ENCODE data around the gene NEK1. TPM values are rescaled to one million over a fixed set of nuclear protein-coding genes. Genes with fewer than 3 reads are reported as not detected.
"Not testable (repeated sequence)": the region's sequence is repeated elsewhere in the genome, so short reads cannot be mapped to it uniquely, and the experiment has no call there.

Gene NEK1
- total RNA-seq, 1 experiment from 2014 or later, result 4.4 TPM

- no peaks in the 10 kb centered on the region for H3K27me3 ChIP-seq (replicated peaks)
- H3K9me3 ChIP-seq (replicated peaks), result no peaks in the 10 kb centered on the region
- H3K4me1 ChIP-seq (replicated peaks), result peaks cover 10% of the 10 kb centered on the region
- peaks cover 4% of the 10 kb centered on the region; the same call in 1 of the 2 replicates for H3K36me3 ChIP-seq
- no peak overlapping the region for H3K4me3 ChIP-seq
- no peak overlapping the region for H3K27ac ChIP-seq
- DNase-seq (ENCODE audit: low read depth in 1 of 2, low spot score in 2 of 2), result no peak
These were observed 123.1 kb downstream of the NEK1 start for GRCh38 chr4:169489306-169489705.

- no peak overlapping the region for H3K4me3 ChIP-seq
- peak in 1 of 2 experiments; percentile 40 for DNase-seq (ENCODE audit: low read depth in 1 of 2, low spot score in 2 of 2)
- H3K27me3 ChIP-seq (replicated peaks), result no peaks in the 10 kb centered on the region
- H3K36me3 ChIP-seq, result no peaks in the 10 kb centered on the region
- H3K27ac ChIP-seq, result no peak overlapping the region
- H3K4me1 ChIP-seq (replicated peaks), result peaks cover 10% of the 10 kb centered on the region
- H3K9me3 ChIP-seq (replicated peaks), result no peaks in the 10 kb centered on the region
These were observed 126.3 kb downstream of the NEK1 start for GRCh38 chr4:169485791-169486742.

GRCh38 chr4:169485086-169485485, 127.3 kb downstream of the NEK1 start:
- Histone ChIP-seq H3K4me1 (replicated peaks) (peaks cover 10% of the 10 kb centered on the region), H3K36me3 (no peaks in the 10 kb centered on the region), H3K9me3 (replicated peaks) (no peaks in the 10 kb centered on the region), H3K27ac (no peak overlapping the region), H3K4me3 (no peak overlapping the region), H3K27me3 (replicated peaks) (no peaks in the 10 kb centered on the region)
- DNase-seq (ENCODE audit: low read depth in 1 of 2, low spot score in 2 of 2), result no peak

GRCh38 chr4:169484485-169484884, 127.9 kb downstream of the NEK1 start:
- Histone ChIP-seq H3K27ac (0 out of 2 replicates have a peak overlapping the region, but pooled peaks have one; percentile 4), H3K4me3 (no peak overlapping the region), H3K27me3 (replicated peaks) (no peaks in the 10 kb centered on the region), H3K9me3 (replicated peaks) (no peaks in the 10 kb centered on the region), H3K4me1 (replicated peaks) (peaks cover 10% of the 10 kb centered on the region), H3K36me3 (no peaks in the 10 kb centered on the region)
- DNase-seq (ENCODE audit: low read depth in 1 of 2, low spot score in 2 of 2), result no peak

GRCh38 chr4:169464080-169464479, 148.3 kb downstream of the NEK1 start:
- H3K27ac ChIP-seq, result no peak overlapping the region
- H3K4me3 ChIP-seq, result no peak overlapping the region
- no peaks in the 10 kb centered on the region; the same call in 1 of the 2 replicates for H3K36me3 ChIP-seq
- no peaks in the 10 kb centered on the region for H3K9me3 ChIP-seq (replicated peaks)
- H3K4me1 ChIP-seq (replicated peaks), result no peaks in the 10 kb centered on the region
- DNase-seq (ENCODE audit: low read depth in 1 of 2, low spot score in 2 of 2), result no peak
- H3K27me3 ChIP-seq (replicated peaks), result no peaks in the 10 kb centered on the region

GRCh38 chr4:169460081-169460480, 152.3 kb downstream of the NEK1 start:
- H3K27me3 ChIP-seq (replicated peaks), result no peaks in the 10 kb centered on the region
- DNase-seq (ENCODE audit: low read depth in 1 of 2, low spot score in 2 of 2), result no peak
- no peaks in the 10 kb centered on the region for H3K4me1 ChIP-seq (replicated peaks)
- no peaks in the 10 kb centered on the region for H3K9me3 ChIP-seq (replicated peaks)
- H3K4me3 ChIP-seq, result no peak overlapping the region
- no peaks in the 10 kb centered on the region; the same call in 1 of the 2 replicates for H3K36me3 ChIP-seq
- no peak overlapping the region for H3K27ac ChIP-seq

- Histone ChIP-seq H3K27me3 (replicated peaks) (no peaks in the 10 kb centered on the region), H3K4me3 (no peak overlapping the region), H3K4me1 (replicated peaks) (no peaks in the 10 kb centered on the region), H3K9me3 (replicated peaks) (no peaks in the 10 kb centered on the region), H3K27ac (no peak overlapping the region), H3K36me3 (no peaks in the 10 kb centered on the region; the same call in 1 of the 2 replicates)
- no peak for DNase-seq (ENCODE audit: low read depth in 1 of 2, low spot score in 2 of 2)
These were observed 153.8 kb downstream of the NEK1 start for GRCh38 chr4:169458575-169458974.

GRCh38 chr4:169452644-169453043, 159.7 kb downstream of the NEK1 start:
- DNase-seq (ENCODE audit: low read depth in 1 of 2, low spot score in 2 of 2); H3K27ac ChIP-seq; H3K4me3 ChIP-seq; H3K36me3 ChIP-seq; H3K27me3 ChIP-seq (replicated peaks); H3K4me1 ChIP-seq (replicated peaks); H3K9me3 ChIP-seq (replicated peaks): not testable (repeated sequence)

GRCh38 chr4:169448935-169449334, 163.4 kb downstream of the NEK1 start:
- H3K9me3 ChIP-seq (replicated peaks); DNase-seq (ENCODE audit: low read depth in 1 of 2, low spot score in 2 of 2); H3K27ac ChIP-seq; H3K4me1 ChIP-seq (replicated peaks); H3K36me3 ChIP-seq; H3K4me3 ChIP-seq; H3K27me3 ChIP-seq (replicated peaks): not testable (repeated sequence)

GRCh38 chr4:169446824-169447223, 165.6 kb downstream of the NEK1 start:
- no peaks in the 10 kb centered on the region for H3K4me1 ChIP-seq (replicated peaks)
- no peaks in the 10 kb centered on the region for H3K27me3 ChIP-seq (replicated peaks)
- H3K36me3 ChIP-seq, result no peaks in the 10 kb centered on the region
- no peak overlapping the region for H3K4me3 ChIP-seq
- DNase-seq (ENCODE audit: low read depth in 1 of 2, low spot score in 2 of 2), result no peak
- H3K9me3 ChIP-seq (replicated peaks), result peaks cover 3% of the 10 kb centered on the region; the same call in 1 of the 2 replicates
- no peak overlapping the region for H3K27ac ChIP-seq

GRCh38 chr4:169443748-169444147, 168.6 kb downstream of the NEK1 start:
- peaks cover 3% of the 10 kb centered on the region; the same call in 1 of the 2 replicates for H3K9me3 ChIP-seq (replicated peaks)
- no peak for DNase-seq (ENCODE audit: low read depth in 1 of 2, low spot score in 2 of 2)
- H3K27ac ChIP-seq, result no peak overlapping the region
- H3K4me3 ChIP-seq, result no peak overlapping the region
- no peaks in the 10 kb centered on the region for H3K27me3 ChIP-seq (replicated peaks)
- H3K36me3 ChIP-seq, result no peaks in the 10 kb centered on the region
- H3K4me1 ChIP-seq (replicated peaks), result no peaks in the 10 kb centered on the region

- Histone ChIP-seq H3K9me3 (replicated peaks) (peaks cover 3% of the 10 kb centered on the region; the same call in 1 of the 2 replicates), H3K27ac (no peak overlapping the region), H3K27me3 (replicated peaks) (no peaks in the 10 kb centered on the region), H3K4me1 (replicated peaks) (no peaks in the 10 kb centered on the region), H3K4me3 (no peak overlapping the region), H3K36me3 (no peaks in the 10 kb centered on the region)
- no peak for DNase-seq (ENCODE audit: low read depth in 1 of 2, low spot score in 2 of 2)
These were observed 171.9 kb downstream of the NEK1 start for GRCh38 chr4:169440446-169440845.

- no peak overlapping the region for H3K27ac ChIP-seq
These were observed 173.1 kb downstream of the NEK1 start for GRCh38 chr4:169439244-169439643.

GRCh38 chr4:169438057-169438480, 174.3 kb downstream of the NEK1 start:
- H3K4me1 ChIP-seq (replicated peaks), result no peaks in the 10 kb centered on the region
- no peaks in the 10 kb centered on the region for H3K9me3 ChIP-seq (replicated peaks)
- no peak for DNase-seq (ENCODE audit: low read depth in 1 of 2, low spot score in 2 of 2)
- no peak overlapping the region for H3K27ac ChIP-seq
- no peak overlapping the region for H3K4me3 ChIP-seq
- no peaks in the 10 kb centered on the region for H3K36me3 ChIP-seq
- H3K27me3 ChIP-seq (replicated peaks), result no peaks in the 10 kb centered on the region

More at GRCh38 chr4:169439244-169439643, 173.1 kb downstream of the NEK1 start:
- Histone ChIP-seq H3K4me1 (replicated peaks) (no peaks in the 10 kb centered on the region), H3K9me3 (replicated peaks) (no peaks in the 10 kb centered on the region), H3K36me3 (no peaks in the 10 kb centered on the region), H3K27me3 (replicated peaks) (no peaks in the 10 kb centered on the region), H3K4me3 (no peak overlapping the region)
- DNase-seq (ENCODE audit: low read depth in 1 of 2, low spot score in 2 of 2), result no peak

Data from SJSA1 (cell line).